ENCODE results near the gene NAA35.
"Not testable (repeated sequence)": the region's sequence is repeated elsewhere in the genome, so short reads cannot be mapped to it uniquely, and the experiment has no call there.

Gene NAA35

DNA sequence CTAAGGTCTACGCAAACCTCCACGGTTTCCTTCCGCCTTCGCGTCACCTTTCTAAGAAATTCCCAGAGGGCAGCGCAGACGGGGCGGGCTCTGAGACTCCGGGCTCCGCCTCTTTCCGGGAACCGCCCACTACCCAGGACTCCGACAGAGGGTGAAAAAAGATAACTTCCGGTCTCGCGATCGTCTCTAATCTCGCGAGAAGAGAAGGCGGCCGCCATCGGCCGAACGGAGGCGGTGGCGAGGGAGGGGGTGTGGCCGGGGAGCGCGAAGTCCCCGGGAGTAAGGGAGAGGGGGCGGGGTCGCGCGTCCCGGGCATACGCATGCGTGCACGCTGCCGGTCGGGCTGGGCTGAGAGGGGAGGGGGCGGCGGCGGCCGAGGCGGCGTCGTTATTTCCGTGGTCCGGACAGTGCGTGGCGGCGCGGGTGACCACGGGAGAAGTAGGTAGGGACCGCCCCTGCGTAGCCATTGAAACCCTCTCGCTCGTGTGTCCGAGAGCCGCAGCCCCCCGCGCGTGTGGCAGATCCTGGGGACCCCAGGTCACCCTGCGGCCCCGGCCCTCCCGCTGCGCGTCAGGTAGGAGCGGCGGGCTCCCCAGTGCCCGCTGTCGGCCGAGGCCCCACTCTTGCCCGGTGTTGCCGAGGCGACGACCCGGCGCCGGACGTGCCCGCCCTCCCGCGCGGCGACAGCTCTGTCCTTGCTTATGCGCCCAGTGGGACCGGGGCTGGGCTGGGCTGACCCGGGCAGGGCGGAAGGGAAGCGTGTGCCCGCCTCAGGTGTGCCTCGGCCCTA lies at the start of gene NAA35:
NAA35 (plus strand) TSS at position 315 of the 790 bp plus-strand sequence. CDS start 1,014 bp downstream, outside the sequence.
- peak; percentile 98 for DNase-seq (ENCODE audit: low spot score)

DNA sequence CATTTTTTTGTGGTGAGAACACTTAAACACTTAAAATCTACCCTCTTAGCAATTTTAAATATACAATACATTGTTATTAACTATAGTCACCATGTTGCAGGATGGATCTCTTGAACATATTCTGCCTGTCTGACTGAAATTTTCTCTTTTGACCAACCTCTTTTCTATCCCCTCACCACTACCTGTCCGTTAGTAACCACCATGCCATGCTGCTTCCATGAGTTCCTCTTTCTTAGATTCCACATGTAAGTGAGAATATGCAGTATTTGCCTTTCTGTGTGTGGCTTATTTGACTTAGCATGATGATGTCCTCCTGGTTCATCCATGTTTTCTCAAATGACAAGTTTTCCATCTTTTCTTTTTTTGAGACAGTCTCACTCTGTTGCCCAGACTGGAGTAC lies 48.5 kb upstream of the NAA35 start:
- DNase-seq (ENCODE audit: low spot score), result no peak

DNA sequence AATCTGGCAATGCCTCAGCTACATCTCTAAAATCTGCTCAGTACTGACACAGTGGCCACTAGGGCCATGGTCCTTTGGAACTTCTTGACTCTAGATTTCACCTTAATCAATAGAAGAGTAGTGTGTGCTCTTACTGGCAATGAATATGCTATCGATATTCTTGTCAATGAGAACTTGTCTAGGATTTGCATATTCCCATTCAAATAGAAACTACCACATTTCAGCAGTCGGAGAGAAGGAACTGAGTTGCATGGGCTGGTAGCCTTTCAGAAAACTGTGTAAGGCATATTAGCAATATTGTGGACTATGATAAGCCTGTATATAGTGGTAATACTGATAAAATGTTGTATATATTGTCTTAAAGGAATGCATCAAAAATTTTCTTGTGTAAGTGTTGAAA lies 45.3 kb upstream of the NAA35 start:
- no peak for DNase-seq (ENCODE audit: low spot score)

- no peak for DNase-seq (ENCODE audit: low spot score)
Measured at GRCh38 chr9:85897848-85898247, 43.1 kb upstream of the NAA35 start.

GRCh38 chr9:85898332-85898731 lies 42.6 kb upstream of the NAA35 start:
- DNase-seq (ENCODE audit: low spot score), result no peak

- DNase-seq (ENCODE audit: low spot score), result no peak
Measured at GRCh38 chr9:85899388-85899787, 41.6 kb upstream of the NAA35 start.

- DNase-seq (ENCODE audit: low spot score), result peak; percentile 17
Measured at GRCh38 chr9:85900504-85901201, 40.3 kb upstream of the NAA35 start.

DNA sequence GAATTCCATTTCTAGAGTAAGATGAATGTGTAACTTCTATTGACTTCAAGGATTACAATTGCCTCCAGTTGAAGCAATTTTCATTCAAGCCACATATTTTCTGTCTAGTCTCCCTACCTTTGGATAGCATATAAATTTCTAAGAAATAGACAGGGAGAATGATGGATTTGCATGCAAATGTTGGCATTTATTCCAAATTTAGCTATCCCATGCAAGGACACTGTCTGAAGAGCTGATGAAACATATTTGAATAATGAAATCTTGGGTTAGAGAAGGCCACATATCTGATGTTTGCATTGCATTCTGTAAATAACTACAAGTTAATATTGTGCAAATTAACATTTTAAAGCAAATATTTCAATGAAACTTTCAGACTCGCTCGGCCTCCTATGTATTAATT lies 36.0 kb upstream of the NAA35 start:
- DNase-seq (ENCODE audit: low spot score), result no peak

- no peak for DNase-seq (ENCODE audit: low spot score)
Measured at GRCh38 chr9:85905957-85906356, 35.0 kb upstream of the NAA35 start.

GRCh38 chr9:85909390-85909789 lies 31.6 kb upstream of the NAA35 start:
- no peak for DNase-seq (ENCODE audit: low spot score)

- DNase-seq (ENCODE audit: low spot score), result no peak
Measured at GRCh38 chr9:85914108-85914507, 26.8 kb upstream of the NAA35 start.

GRCh38 chr9:85917756-85918155 lies 23.2 kb upstream of the NAA35 start:
- DNase-seq (ENCODE audit: low spot score), result no peak

DNA sequence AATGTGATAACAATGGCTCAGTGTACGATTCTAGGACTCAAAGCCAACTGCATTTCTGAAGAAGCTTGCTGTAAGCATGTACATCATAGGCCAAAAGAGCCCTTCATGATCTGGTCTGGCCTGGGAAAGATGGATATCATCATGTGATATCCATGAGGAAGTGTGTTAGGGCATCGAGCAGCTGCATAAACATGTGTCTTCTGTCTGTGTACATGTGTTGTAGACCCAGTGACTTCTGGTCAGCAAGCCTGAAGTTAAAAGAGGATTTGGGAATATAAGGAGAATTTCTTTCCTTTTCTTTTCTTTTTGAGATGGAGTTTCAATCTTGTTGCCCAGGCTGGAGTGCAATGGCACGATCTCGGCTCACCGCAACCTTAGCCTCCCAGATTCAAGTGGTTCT lies 15.5 kb upstream of the NAA35 start:
- no peak for DNase-seq (ENCODE audit: low spot score)

DNA sequence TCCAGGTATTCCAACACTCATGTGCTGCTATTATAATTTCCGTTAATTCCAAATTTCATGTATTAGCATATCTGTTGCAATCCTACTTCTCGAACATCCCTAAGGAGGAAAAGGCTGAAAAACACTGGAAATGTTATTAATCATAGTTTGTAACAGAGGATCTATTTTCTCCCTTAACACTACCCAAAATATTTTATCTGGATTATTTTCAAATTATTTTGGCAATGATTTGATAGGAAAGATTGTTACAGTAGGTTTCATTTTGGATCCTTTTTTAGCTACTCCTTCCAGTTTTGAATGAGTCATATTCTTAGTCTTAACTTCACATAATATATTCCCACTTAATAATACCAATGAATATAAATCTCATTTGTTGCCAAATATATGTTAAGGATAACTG lies 13.9 kb upstream of the NAA35 start:
- no peak for DNase-seq (ENCODE audit: low spot score)

- DNase-seq (ENCODE audit: low spot score), result no peak
Measured at GRCh38 chr9:85931495-85931894, 9.5 kb upstream of the NAA35 start.

GRCh38 chr9:85935950-85936349 lies 5.0 kb upstream of the NAA35 start:
- not testable (repeated sequence) for DNase-seq (ENCODE audit: low spot score)

- no peak for DNase-seq (ENCODE audit: low spot score)
Measured at GRCh38 chr9:85940275-85940831, 593 bp upstream of the NAA35 start.

DNA sequence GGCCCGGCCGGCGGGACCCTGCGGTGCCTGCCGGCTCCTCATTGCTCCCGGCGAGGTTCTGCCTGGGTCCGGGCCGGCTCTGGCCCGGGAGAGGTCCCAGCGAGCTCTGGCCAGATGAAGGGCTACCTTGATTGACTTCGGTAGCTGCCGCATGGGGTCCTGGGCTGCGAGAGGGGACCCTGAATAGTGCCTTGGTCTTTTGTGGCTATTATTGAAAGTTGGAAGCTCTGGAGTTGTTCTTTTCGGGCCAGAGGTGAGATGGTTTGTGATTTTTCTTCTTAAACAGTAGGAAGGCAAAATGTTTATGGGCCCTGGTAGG lies 635 bp downstream of the NAA35 start:
- DNase-seq (ENCODE audit: low spot score), result no peak

DNA sequence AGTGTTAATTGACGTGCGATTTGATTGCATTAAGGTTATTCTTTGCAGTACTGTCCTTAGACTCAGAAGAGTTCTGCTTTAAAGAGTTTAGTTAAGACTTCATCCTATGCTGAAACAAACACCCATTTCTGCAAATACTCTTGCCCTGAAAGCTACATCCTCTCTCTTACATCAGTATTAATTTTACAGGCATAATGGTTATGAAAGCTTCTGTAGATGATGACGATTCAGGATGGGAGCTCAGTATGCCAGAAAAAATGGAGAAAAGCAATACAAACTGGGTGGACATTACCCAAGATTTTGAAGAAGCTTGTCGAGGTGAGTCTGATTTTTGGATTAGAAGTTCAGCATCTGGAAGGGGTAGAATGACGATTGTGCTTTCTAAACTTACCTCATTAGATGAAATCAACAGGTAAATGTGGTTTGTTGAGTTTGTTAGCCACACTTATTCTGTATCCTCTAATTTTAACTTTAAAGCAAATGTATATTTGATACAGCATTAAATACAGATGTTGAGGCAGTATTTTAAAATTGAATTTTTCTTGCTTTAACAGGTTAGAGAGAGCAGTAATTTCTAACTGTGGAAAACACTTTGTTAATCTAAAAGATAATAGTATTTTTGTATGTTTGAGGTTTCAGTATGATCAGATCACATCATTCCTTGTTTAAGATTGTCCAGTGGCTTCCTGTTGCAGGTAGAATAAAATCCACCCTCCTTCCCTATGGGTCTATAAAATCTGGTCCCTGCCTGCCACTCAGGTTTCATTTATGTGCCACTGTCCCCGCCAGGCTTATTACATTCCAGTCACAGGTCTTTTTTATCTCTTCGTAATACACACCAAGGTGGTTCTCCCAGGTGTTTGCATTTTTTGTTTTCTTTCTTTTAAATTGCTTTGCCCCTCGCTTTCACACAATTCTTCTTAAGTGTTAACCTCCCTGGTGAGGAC lies 1.3 kb downstream of the NAA35 start:
- peak; percentile 26 for DNase-seq (ENCODE audit: low spot score)

- DNase-seq (ENCODE audit: low spot score), result no peak
Measured at GRCh38 chr9:85942913-85943709, 2.2 kb downstream of the NAA35 start.

- no peak for DNase-seq (ENCODE audit: low spot score)
Measured at GRCh38 chr9:85943757-85944430, 2.9 kb downstream of the NAA35 start.

Data from kidney capillary endothelial cell (primary cell).